DMS153 (cell line): Measurements from ENCODE around the gene DOLK.
A peak's percentile ranks its signal among the peaks of the same experiment; 100 is the strongest.

Experiments
- DNase-seq: peaks from one replicate; lab custom pipeline; 2025; lab: John Stamatoyannopoulos, UW

Gene DOLK

GRCh38 chr9:128933731-128934130 is 13.7 kb downstream of the DOLK start:
- no peak for DNase-seq

DNA sequence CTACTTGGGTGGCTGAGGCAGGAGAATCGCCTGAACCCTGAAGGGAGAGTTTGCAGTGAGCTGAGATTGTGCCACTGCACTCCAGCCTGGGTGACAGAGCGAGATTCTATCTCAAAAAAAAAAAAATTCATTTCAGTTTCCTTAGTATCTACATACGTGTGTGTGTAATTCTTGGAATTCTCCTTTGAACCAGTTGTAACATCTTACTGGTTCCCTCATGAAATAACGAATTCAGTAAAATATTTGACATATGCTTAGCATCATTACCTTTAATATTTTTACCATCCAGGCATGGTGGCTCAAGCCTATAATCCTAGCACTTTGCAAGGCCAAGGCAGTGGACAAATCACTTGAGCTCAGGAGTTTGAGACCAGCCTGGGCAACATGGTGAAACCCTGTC is 17.8 kb downstream of the DOLK start:
- no peak for DNase-seq

- no peak for DNase-seq
These were observed 18.8 kb downstream of the DOLK start for GRCh38 chr9:128928624-128929023.

- DNase-seq = peak; percentile 22
These were observed 19.5 kb downstream of the DOLK start for GRCh38 chr9:128927731-128928411.

DNA sequence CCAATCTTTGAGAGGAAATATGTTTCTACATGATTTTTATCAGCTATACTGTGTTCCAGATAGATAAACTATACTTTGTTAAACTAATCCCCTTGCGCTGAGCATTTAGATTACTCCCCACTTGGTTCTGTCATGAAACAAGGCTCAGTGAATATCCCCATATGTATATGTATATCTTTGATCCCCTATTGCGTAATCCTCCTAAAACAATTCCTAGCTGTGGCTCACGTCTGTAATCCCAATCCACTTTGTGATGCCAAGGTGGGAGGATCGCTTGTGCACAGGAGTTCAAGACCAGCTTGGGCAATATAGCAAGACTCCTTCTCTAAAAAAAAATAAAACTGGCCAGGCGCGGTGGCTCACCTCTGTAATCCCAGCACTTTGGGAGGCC is 23.9 kb downstream of the DOLK start:
- DNase-seq = no peak

DNA sequence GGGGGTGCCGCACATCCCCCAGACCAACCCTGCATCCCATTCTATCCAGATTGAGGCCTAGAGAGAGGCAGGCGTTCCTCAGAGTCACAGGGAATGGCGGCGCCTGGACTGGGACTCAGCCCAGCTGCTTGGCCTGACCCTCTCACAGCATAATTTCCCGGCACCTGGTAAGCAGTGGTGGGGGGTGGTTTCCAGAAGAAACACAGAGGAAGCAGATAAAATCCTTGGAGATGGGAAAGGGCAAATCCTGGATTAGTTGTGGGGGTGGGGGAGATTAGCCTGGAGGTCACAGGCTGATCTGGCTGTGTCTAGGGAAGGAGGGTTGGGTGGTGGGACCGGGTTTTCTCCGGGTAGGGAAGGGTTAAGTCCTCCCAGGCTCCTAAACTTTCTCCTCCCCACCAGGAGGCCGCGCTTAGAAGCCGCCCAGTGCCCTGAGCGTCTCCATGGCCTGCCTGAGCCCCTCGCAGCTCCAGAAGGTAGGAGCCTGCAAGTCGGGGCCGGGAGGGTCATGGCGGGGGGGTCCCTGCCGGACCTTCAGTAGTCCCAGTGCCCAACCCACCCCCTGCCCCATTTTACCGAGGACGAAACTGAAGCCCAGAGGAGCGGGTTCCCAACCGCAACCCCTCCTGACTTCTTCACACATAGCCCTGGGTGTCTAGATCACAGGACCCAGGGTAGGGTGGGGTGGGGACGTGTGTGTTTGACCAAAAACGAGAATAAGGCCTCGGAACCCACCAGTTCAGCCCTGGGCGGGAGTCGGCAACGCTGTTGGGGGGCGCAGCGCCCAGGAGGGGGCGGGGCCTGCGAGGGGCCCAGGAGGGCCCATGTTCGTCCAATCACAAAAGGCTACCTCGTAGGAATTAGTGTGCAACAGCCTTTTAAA is 25.3 kb downstream of the DOLK start:
- no peak for DNase-seq

DNA sequence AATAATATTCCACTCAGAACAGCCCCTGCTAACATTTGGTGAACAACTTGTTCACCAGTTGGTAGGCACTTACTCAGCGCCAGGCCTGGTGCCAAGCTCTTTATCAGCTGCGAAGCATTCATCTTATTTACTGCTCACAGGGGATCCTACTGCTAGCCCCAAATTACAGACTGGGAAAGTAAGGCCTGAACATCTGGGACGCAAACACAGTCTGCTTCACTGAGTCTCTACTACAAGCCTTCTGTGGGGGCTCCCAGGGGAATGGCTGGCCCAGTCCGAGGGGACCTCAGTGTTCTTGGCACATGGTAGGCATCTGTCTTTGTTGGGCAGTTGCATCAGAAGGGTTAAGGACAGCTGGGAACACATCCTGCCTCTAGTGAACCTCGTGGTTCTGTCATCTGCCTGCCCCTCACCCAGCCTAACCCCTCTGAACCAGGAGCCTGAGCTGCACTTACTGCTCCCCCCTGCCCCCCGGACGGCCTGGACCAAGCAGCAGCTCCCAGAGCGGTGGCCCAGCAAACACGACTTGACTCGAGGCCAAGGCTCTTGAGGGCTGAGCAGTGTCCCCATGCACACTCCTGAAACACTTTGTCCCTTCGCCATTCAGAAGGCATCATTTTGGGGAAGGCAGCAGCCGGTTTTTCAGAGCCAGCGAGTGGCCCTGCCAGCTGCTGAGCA is 26.9 kb downstream of the DOLK start, which contains the start of gene PHYHD1:
Gene PHYHD1, plus strand, starts transcription at position 602 of the 678 bp plus-strand sequence. CDS start 1,342 bp downstream, outside the sequence.
- no peak for DNase-seq

GRCh38 chr9:128919402-128920089 is 27.9 kb downstream of the DOLK start:
- no peak for DNase-seq

DNA sequence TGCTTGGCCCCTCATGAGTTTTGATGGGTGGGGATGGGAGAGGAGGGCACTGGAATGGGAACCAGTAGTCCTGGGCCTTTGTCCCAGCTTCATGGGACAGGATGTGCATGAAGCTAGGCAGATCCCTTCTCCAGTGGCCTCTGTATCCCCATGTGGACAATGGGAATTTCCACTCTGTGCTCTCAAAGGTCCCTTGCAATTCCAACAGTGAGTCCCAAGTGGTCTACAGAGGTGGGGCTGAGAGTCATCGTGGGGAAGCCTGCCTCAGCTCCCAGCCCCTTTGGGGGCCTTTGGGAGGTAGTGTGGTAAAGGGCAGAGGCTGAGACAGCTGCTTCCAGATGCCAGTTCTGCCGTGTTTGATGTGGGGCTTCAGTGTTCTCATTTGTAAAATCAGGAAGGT is 28.5 kb downstream of the DOLK start:
- DNase-seq = no peak

- DNase-seq = no peak
These were observed 30.1 kb downstream of the DOLK start for GRCh38 chr9:128917151-128917849.

DNA sequence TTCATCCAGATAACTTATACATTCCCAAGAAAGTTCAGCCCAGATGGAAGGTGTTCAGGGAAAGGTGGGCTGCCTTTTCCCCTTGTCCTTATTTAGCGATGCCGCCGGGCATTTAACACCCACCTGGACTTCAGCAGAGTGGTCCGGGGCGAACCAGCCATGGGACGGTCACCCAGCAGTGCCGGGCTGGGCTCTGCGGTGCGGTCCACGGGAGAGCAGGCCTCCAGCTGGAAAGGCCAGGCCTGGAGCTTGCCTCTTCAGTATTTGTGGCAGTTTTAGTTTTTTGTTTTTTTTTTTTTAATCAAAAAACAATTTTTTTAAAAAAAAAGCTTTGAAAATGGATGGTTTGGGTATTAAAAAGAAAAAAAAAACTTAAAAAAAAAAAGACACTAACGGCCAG is 30.7 kb downstream of the DOLK start:
- no peak for DNase-seq

GRCh38 chr9:128916204-128916603 is 31.2 kb downstream of the DOLK start:
- no peak for DNase-seq

DNA sequence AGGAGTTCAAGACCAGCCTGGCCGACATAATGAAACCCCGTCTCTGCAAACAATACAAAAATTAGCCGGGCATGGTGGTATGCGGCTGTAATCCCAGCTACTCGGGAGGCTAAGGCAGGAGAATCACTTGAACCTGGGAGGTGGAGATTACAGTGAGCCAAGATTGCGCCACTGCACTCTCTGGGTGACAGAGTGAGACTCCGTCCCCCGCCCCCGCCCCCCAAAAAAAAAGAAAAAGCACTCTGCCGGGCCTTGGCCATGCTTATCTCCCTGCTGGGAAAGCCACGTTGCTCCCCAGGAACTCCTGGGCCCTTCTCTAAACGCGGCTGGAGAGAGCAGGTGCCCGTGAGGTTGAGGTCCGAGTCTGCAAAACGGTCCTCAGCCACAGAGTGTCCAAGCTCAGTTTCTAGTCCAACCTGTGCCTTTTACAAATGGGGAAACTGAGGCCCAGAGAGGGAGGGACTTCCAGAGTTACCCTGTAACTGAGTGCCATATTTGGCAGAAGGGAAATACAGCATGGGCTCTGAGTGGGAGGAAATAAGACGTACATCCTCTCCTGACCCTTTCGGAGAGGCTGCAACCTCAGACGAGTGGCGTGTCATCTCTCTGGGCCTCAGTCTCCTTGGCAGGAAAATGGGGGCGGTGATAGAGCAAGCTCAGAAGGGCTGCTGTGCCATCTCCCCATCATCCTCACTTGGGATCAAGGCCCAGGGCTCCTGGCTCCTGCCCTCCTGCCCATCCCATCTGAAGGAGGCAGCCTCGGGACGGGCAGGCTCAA is 33.2 kb downstream of the DOLK start:
- DNase-seq = no peak

- DNase-seq = no peak
These were observed 34.1 kb downstream of the DOLK start for GRCh38 chr9:128913048-128913900.

- no peak for DNase-seq
These were observed 35.0 kb downstream of the DOLK start for GRCh38 chr9:128912270-128912853.

GRCh38 chr9:128911529-128912035 is 35.8 kb downstream of the DOLK start:
- no peak for DNase-seq

- no peak for DNase-seq
These were observed 36.5 kb downstream of the DOLK start for GRCh38 chr9:128910906-128911305.

DNA sequence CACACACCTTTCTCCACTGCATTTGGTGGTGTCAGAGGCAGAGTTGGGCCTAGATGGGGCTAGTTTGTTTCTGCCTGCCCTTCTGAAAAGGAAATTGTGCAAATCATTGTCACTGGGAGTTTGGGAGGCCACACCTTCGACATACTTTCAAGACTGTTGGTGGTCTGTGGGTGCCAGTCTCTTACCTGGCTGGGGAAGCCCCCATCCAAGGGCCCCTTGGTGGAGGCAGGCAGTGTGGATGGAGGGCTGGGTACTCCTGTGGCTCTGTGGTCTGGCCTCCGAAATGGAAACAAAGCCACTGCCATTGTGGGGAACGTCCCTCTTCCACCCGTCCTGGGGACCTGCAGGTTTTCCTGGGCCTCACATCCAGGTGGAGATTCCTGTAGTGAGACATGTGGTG is 37.5 kb downstream of the DOLK start:
- DNase-seq = no peak

DNA sequence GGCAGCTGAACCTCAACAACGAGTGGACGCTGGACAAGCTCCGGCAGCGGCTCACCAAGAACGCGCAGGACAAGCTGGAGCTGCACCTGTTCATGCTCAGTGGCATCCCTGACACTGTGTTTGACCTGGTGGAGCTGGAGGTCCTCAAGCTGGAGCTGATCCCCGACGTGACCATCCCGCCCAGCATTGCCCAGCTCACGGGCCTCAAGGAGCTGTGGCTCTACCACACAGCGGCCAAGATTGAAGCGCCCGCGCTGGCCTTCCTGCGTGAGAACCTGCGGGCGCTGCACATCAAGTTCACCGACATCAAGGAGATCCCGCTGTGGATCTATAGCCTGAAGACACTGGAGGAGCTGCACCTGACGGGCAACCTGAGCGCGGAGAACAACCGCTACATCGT is 39.0 kb downstream of the DOLK start:
- no peak for DNase-seq
